HG02938 (cell line): ENCODE measurements around the gene CCDC93.

Source experiments
- ATAC-seq: cut with Tn5 transposase; IDR thresholded peaks from one replicate; pipeline ENCODE4 v1.9.1; 2021; ENCODE audit warnings: mild to moderate bottlenecking, moderate library complexity; ENCODE audit not compliant: unreplicated experiment

The CCDC93 gene

DNA sequence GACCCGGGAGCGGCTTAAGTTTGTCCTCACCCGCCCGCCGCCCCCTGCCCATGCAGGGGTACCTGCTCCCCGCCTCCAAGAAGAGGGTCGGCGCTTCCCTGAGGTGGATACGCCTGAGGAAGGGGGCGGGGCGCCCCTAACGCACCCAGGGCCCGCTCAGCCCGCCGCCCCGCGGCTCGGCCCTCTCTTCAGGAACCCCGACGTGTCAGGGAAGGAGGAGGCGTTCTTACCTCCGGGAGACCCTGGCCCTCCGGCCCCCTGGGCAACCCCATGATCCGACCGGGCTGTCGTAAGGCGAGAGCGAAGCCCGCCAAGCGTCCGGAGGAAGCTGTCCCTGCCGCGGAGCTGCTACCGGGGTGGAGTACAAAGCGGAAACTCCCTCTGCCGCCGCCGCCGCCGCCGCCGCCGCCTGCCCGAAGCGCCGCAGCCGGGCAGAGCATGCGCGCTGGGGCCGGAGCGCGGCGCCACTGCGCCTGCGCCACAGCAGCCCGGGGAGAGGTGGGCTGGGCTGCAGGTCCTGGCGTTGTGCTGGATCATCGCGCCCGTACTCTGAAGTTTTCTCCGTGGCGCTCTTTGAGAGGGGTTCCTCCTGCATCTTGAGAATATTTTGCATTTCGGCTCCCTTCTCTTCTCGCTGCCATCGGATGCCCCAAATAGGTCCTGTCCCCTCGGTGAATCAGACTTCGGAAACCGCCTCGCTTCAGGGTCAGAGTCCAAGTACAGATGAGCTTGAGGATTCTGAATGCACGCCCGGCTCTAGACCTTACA, at the start of gene CCDC93:
Gene CCDC93, minus strand, starts transcription at position 347 of the 768 bp plus-strand sequence. Its CDS starts 75 bp downstream, at position 272.
- ATAC-seq, result peak; percentile 81

- ATAC-seq, result no peak
Observed at GRCh38 chr2:118062669-118063068, 48.8 kb upstream of the CCDC93 start.

DNA sequence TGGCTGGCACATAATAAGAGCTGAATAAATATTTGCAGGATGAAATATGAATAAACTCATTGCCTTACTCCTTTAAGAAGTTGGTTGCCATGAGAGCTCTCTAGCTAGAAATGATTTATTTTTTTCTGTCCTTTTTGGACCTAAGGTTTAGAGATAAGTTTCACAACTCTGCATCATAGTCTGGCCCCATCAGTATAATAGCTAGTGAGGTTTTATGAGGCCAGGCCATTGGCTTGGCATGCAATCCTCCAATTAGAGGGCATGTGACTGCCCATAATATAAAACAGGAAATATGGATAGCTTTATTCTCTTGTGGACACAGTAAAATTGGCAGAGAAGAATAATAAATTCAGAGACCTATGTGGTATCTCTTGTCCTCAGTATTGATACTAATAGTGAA, 48.2 kb upstream of the CCDC93 start:
- no peak for ATAC-seq

- peak; percentile 75 for ATAC-seq
Observed at GRCh38 chr2:118061135-118061955, 47.5 kb upstream of the CCDC93 start.

DNA sequence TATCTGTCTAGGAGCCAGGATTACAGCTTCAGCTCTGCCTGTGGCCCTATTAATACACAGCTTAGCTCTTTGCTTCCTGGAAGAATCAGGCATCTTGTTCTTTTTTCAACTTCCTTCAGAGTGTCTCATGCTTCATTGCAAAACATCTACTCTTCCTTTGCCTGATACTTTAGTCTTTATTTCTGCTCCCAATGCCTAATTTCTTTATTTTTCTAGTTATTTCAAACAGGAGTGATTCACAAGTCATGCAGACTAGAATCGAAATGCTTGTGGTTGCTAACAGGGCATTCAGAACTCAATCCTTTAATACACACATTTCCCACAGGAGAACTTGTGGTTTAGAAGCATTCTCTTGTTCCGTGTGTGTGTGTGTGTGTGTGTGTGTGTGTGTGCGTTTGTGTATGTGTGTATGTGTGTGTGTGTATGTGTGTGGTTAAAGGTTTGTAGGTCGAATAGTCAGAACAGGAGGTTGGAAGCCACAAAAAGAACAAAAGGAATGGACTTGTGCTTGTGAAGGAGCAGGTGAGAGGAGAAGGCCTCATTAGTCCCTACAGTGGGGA, 46.1 kb upstream of the CCDC93 start:
- ATAC-seq, result no peak

DNA sequence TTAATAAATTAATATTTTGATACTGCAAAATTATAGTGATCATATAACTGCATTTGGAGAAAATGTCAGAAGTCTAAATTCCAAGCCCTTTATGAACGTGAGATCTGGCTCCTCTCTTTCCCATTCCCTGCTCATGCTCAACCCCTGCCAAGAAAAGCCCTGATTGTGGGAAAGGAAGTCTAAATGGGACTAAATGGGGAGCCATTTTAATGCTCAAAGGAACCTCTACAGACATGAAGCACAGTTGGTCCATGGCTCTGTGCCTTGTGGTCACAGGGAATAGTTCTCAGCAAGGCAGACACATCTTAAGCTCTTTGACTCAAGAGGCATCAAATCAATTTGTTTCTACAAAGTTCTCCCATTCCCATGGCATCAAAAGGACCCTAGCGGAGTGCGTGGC, 45.1 kb upstream of the CCDC93 start:
- no peak for ATAC-seq

- no peak for ATAC-seq
Observed at GRCh38 chr2:118056801-118057200, 42.9 kb upstream of the CCDC93 start.

DNA sequence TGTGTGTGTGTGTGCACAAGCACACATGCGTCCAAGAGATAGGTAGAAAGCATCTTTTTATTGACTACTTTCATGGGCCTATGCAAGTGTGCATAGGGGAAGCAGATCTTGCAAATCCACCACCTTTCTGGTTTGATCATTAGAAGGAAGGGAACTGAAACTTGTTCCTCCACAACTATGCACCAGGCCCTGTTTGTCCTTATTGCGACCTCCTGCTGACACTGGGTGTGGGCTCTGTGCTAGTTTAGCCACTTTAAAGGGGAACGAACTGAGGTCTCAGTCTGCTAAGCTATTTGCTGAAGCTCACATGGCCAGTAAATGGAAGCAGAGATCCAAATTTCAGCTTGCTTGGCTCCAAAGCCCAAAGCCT, 42.3 kb upstream of the CCDC93 start:
- peak; percentile 85 for ATAC-seq

GRCh38 chr2:118055512-118056164, 41.8 kb upstream of the CCDC93 start:
- peak; percentile 84 for ATAC-seq

GRCh38 chr2:118054213-118055008, 40.5 kb upstream of the CCDC93 start:
- no peak for ATAC-seq

GRCh38 chr2:118053681-118054080, 39.8 kb upstream of the CCDC93 start:
- ATAC-seq, result no peak

GRCh38 chr2:118052474-118052873, 38.6 kb upstream of the CCDC93 start:
- no peak for ATAC-seq

DNA sequence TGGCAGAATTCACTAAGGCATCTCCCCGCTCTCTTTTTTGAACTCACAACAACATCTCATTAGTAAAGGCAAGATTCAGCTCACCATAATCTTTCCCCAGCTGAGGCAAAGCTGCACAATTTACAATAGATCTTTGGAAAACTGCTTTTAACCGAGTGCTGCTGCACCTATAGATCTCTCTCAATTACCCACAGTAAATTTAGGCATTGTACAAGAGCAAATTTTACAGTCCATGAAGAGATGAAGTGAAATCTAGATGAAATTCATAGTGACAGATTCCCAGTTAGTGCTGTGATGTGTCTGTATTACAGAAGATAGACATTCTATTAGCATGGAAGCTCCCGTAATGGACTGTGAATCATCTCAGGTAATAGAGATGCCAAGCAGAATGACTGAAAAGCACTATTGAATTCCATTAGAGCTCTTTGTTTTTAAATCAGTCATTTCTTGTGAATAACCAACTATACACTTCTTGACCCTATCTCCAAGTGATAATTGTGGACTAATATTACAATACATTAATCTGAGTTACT, 38.0 kb upstream of the CCDC93 start:
- no peak for ATAC-seq

DNA sequence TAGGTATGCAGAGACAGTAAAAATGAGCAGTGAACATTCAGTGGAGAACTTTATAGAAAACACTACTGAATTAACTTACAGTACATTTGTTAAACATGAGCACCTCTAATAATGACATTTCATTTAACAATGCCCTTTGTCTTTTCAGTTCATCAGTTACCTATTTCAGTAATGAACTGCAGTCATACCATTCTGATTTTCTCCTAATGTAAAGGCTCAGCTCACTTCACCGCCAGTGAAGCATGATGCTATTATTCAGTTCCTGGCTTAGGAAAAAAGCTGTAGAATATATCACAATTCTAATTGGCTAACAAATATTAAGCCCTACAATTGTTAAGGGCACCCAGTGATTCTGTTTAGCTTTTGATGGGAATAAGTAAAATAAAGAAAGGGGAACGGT, 37.1 kb upstream of the CCDC93 start:
- ATAC-seq, result no peak

DNA sequence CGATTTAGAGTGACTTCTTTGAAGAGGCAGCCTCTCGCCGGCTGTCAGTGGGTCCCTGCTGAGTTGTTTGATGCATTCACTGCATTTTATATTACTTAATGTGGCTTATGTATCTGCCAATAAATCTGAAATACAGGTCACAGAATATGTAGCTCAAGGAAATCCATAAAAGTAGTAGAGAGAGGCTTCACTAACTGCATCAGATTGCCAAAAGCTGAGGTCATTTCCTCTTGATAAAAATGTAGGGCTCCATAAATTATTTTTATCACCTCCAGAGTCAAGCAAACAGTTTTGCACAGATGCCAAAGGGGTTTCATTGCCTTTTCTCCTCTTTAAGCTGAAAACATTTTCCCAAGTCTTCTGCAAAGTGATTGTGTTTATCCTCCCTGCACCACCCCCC, 36.5 kb upstream of the CCDC93 start:
- no peak for ATAC-seq

- peak; percentile 64 for ATAC-seq
Observed at GRCh38 chr2:118049816-118050140, 35.9 kb upstream of the CCDC93 start.

- ATAC-seq, result no peak
Observed at GRCh38 chr2:118049140-118049815, 35.4 kb upstream of the CCDC93 start.

- no peak for ATAC-seq
Observed at GRCh38 chr2:118048401-118048800, 34.5 kb upstream of the CCDC93 start.

DNA sequence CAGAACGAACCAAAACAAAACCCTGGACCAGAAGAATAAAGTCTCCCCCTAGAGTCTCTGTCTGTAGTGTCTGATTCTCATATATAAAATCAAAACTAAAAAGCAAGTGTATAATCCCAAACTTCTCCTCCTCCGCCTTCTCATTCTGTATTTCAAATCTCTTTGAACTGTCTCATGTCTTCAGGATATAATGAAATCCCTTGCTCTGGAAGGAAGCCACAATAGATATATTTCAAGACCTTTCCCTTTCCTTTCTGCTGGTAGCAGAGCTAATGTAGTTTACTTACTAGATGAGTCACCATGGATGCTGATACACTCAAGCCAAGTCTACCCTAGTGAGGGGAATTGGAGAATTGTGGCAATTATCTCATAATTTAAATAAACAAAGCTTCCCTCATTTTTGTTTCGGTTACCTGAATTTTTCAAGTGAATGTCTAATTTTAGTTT, 33.5 kb upstream of the CCDC93 start:
- ATAC-seq, result no peak
